Tibial nerve (tissue), 4 donors: Measurements from ENCODE around the gene RACK1.

Experiments used
- EP300 ChIP-seq, 2 donors: sonication (generic); formaldehyde crosslinking; IDR thresholded peaks; one replicate each; pipeline ENCODE4 v1.6.1; 2017; ENCODE audit warnings: antibody characterized with exemption in 2 of 2, mild to moderate bottlenecking in 1 of 2
- POLR2A ChIP-seq, 2 donors: fragments of 450-650 bp; IDR thresholded peaks; one replicate each; pipeline ENCODE4 v1.6.1; 2017; ENCODE audit warnings: antibody characterized with exemption in 2 of 2, mild to moderate bottlenecking in 2 of 2, moderate library complexity in 2 of 2
- TF ChIP-seq, protein P1 (sequence below), 5 experiments: fragments of 200-600 bp in 3 of 5; fragments of 450-650 bp in 2 of 5; sonication (generic) in 3 of 5; IDR thresholded peaks; one replicate each; pipeline ENCODE4 v1.5.1; 2016 to 2019; ENCODE audit warnings: antibody characterized with exemption in 5 of 5, mild to moderate bottlenecking in 3 of 5, moderate library complexity in 2 of 5

DNA sequence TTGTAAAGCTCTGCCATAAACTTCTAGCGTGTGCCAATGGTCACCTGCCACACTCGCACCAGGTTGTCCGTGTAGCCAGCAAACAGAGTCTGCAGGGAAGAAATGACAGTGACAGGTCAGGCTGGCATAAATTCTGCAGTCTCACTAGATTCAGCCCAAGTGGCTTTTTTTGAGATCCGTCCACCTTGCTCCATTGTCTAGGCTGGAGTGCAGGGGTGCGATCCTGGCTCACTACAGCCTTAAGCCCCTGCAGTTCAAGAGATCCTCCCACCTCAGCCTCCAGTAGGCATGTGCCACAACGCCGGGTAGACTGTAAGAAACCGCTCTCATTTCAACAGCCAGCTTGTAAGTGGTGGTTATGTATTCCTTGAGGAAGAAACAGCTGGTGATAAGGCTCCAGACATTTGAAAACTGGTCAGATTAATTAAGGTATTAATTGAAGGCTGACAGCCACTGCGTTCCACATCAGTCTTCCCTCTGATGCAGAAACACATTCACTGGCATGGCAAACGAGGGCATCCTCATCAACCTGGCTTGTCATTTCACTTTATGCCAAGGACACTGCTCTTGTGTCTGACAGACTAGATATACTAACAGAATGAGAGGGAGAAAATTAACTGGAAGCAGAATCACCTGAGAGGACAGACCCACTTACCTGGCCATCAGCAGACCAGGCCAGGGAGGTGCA lies 6.6 kb downstream of the RACK1 start:
- TF ChIP-seq, protein P1, sequence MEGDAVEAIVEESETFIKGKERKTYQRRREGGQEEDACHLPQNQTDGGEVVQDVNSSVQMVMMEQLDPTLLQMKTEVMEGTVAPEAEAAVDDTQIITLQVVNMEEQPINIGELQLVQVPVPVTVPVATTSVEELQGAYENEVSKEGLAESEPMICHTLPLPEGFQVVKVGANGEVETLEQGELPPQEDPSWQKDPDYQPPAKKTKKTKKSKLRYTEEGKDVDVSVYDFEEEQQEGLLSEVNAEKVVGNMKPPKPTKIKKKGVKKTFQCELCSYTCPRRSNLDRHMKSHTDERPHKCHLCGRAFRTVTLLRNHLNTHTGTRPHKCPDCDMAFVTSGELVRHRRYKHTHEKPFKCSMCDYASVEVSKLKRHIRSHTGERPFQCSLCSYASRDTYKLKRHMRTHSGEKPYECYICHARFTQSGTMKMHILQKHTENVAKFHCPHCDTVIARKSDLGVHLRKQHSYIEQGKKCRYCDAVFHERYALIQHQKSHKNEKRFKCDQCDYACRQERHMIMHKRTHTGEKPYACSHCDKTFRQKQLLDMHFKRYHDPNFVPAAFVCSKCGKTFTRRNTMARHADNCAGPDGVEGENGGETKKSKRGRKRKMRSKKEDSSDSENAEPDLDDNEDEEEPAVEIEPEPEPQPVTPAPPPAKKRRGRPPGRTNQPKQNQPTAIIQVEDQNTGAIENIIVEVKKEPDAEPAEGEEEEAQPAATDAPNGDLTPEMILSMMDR (IDR thresholded peaks at IDR 0.05): no peak
- TF ChIP-seq POLR2A (IDR thresholded peaks at IDR 0.05) (no peak), EP300 (IDR thresholded peaks at IDR 0.05) (no peak)
